Measurements from ENCODE around the gene PRKAA1.

GRCh38 chr5:40757400-40757799 is 40.8 kb downstream of the PRKAA1 start:
- no peak for TF ChIP-seq CTCF (IDR thresholded peaks at IDR 0.05)
- TF ChIP-seq NFYB (CRISPR knock-in tag; conservative IDR thresholded peaks at IDR 0.05; ENCODE audit: low read depth) = no peak
- no peak for TF ChIP-seq STAT6 (CRISPR knock-in tag; conservative IDR thresholded peaks at IDR 0.05; ENCODE audit: low read depth)
- TF ChIP-seq ATF2 (CRISPR knock-in tag; IDR thresholded peaks at IDR 0.05; ENCODE audit: borderline replicate concordance, low read depth) = no peak
- no peak for TF ChIP-seq AFF4 (CRISPR knock-in tag; IDR thresholded peaks at IDR 0.05; ENCODE audit: borderline replicate concordance)
- TF ChIP-seq SMAD4 (CRISPR knock-in tag; IDR thresholded peaks at IDR 0.05) = no peak
- TF ChIP-seq ARID4B (CRISPR knock-in tag; IDR thresholded peaks at IDR 0.05; ENCODE audit: borderline replicate concordance) = no peak
- no peak for TF ChIP-seq ZNF416 (CRISPR knock-in tag; IDR thresholded peaks at IDR 0.05)
- TF ChIP-seq USF2 (CRISPR knock-in tag; IDR thresholded peaks at IDR 0.05) = no peak
- TF ChIP-seq CBFB (CRISPR knock-in tag; IDR thresholded peaks at IDR 0.05; ENCODE audit: low read depth) = no peak
- no peak for TF ChIP-seq ZNF138 (CRISPR knock-in tag; conservative IDR thresholded peaks at IDR 0.05)

All from WTC11 (cell line).